ENCODE data around the gene TMEM11. TPM values are rescaled to one million over a fixed set of nuclear protein-coding genes. Genes with fewer than 3 reads are reported as not detected.

Gene TMEM11
- total RNA-seq, 2 donors from 2014 or later: 28.5 to 30.7 TPM

DNA sequence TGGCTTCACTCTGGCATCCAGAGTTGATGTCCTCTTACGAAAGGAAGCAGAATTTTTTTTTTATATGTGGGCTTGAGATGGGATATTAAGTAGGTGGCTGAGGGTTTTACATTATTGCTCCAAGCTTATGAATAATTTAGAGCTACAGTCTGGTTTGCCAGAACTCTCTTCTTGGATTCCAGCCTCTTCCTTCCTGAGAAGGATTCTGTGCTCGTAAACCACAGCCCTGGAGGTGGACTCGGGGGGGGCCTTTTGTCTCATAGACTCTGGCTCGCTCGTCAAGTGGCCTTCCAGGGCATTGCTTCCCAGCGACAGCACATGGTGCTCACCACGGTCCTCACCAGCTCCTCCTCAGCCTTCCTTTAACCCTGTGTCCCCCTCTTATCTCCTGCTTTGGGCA is 43.2 kb downstream of the TMEM11 start:
- intact Hi-C loops (cut with DNase I, micrococcal nuclease): no loop called here
- ATAC-seq (no peak), DNase-seq (no peak)

DNA sequence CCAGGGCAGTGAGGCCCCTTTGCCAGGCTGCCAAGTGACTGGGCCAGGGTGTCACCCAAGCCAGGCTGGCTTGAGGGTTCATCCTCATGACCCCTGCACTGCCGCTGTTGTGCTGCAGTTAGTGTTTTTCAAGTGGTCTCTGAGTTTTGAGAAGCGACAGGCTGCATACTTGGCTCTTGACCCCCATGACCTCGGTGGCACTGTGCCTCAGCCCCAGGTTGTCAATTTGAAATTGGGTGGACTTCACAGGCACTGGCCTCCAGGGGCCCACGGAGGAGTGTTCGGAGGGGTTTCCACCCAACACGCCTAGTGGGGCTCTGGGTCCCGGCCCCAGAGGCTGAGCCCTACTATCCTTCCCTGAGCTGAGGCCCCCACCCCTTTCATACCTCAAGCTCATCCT is 44.5 kb downstream of the TMEM11 start:
- ATAC-seq (no peak), DNase-seq (no peak)
- intact Hi-C loops (cut with DNase I, micrococcal nuclease): no loop called here

DNA sequence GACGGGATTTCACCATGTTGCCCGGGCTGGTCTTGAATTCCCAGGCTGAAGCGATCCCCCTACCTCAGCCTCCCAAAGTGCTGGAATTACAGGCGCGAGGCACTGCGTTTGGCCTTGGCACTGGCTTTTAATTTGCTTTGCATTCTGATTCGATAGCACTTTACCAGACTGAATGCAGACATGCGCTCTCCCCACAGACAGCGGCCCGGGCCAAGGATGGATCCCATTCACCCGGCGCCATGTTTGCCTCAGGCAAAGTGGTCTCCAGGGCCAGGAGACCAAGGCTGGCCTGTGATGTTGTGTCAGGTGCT is 45.5 kb downstream of the TMEM11 start:
- ATAC-seq (no peak), DNase-seq (no peak)
- intact Hi-C loops (cut with DNase I, micrococcal nuclease): no loop called here

DNA sequence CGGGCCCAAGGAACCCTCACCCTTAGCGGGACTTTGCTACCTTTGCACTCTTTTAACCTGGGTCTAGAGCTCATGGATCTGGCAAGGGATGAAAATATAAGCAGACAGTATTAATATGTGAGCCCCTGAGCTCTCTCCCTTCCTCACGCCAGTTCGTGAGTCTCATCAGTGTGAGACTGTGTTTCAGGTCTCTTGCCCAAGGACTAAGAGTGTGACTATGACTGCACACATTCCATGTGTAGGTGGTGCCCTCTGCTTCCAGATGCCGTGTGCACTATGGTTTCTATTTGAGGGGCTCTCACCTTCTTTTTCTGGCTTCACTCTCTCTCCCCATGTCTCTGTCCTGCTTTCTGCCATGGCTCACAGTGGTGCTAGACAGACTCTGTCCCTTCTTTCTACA is 46.7 kb downstream of the TMEM11 start:
- ATAC-seq (no peak), DNase-seq (no peak)
- intact Hi-C loops (cut with DNase I, micrococcal nuclease): no loop called here

DNA sequence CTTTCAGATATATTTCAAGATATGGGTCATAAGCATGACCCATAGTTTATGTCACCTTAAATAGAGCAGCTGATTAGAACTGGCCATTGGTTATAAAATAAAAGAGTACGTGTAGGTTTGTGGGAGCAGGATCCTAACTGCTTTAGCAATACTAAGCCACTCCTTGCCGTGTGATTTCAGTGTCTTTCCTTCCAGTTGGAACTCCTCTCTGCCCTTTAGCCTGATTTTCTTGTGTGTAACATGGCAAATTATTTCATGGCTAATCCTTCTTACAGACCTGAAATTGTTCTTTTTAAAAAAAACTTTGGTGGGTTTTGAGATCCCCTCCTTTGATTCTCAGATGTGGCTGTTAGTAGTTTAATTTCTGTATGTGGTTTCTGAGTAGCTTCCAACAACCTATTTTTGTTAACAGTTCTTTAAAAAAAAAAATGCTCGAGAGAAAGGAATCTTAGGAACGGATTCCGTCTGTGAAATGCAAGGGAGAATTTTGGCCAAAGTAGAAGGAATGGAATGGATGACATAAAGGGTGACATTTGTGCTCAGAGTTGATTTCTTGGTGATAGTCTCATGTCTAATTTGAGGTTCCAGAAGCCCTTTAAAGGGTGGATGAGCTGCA is 47.3 kb downstream of the TMEM11 start:
- DNase-seq: no peak
- ATAC-seq: no peak
- intact Hi-C loops (cut with DNase I, micrococcal nuclease): no loop called here

DNA sequence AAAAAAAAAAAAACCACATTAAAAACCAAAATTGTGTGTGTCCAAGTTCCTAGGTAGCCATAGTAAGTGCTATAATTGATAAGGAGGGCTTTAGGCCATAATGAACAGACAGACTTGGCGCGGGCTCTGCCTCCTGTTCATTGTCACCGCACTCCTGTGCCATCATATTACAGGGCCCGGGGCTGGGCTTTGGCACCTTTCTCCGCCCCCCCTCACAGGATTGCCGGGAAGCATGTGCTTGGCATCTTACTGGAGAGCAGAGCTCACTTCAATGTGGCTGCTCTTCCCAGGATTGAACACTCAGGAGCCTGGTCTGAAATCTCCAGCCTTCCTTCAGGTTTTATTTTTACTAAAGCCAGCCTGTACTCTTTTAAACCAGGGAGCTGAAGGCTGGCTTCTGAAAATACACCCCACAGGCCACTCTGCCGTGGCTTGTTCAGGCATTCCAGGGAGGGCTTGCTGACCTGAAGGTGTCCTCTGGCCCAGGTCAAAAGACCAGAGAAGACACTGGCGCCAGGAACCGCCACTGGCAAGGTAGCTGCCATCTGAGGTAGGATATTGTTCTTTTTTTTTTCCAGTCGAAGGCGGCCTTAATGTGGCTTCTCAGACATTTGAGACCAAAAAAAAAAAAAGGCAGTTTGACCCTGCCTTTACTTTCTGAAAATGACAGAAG is 47.9 kb downstream of the TMEM11 start:
- intact Hi-C loops (cut with DNase I, micrococcal nuclease): no loop called here
- ATAC-seq: no peak
- no peak for DNase-seq

DNA sequence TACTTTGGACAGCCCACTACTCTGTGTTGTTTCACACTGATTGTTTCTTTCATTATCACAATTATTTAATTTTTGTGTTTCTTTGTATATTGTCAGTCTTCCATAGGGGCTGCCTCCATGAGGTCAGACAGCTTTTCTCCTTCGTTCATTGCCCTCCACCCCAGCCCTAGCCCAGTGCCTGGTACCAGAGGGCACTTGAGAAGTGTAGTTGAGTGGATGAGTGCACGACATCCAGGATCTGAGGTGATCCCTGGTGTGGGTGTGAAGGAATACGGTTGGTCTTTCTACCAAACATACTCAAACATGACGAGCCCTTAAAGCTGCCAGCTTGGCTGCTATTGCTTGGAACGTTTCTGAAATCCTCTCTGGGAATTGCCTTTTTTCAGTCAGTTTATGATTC is 49.3 kb downstream of the TMEM11 start:
- intact Hi-C loops (cut with DNase I, micrococcal nuclease): no loop called here
- no peak for DNase-seq
- no peak for ATAC-seq

DNA sequence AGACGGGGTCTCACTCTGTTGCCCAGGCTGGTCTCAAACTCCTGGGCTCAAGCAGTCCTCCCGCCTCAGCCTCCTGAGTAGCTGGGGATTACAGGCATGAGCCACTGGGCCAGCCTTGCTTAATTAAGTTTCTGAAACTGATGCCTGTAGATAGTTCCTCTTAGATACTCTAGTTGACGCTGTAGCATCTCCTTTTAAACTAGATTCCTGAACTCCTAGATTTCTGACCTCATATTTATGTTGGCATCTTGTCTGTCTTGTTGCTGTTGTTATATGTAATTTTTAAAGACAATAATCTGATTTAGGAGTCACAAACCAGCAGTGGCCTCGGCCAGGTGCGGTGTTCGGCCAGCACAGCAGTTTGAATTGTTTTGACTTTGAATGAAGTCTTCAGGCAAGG is 49.7 kb downstream of the TMEM11 start:
- no peak for ATAC-seq
- intact Hi-C loops (cut with DNase I, micrococcal nuclease): no loop called here

DNA sequence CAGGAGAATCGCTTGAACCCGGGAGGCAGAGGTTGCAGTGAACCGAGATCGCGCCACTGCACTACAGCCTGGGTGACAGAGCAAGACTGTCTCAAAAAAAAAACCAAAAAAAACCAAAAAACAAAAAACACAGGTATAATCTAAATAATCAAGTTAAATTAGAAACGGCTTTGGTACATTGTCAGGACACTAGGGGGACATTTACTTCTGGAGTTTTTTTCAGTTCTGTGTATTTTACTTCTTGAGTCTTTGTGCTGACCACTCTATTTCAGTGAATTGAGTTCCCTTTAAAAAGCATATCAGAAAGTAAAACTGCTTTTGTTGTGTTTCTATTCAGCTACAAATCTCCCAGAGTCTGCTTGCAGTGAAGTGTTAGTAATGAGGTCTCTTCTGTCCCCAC is 50.9 kb downstream of the TMEM11 start:
- DNase-seq: no peak
- intact Hi-C loops (cut with DNase I, micrococcal nuclease): no loop called here
- ATAC-seq: no peak

More for the DNA sequence above, 49.7 kb downstream of the TMEM11 start:
- DNase-seq: no peak

DNA sequence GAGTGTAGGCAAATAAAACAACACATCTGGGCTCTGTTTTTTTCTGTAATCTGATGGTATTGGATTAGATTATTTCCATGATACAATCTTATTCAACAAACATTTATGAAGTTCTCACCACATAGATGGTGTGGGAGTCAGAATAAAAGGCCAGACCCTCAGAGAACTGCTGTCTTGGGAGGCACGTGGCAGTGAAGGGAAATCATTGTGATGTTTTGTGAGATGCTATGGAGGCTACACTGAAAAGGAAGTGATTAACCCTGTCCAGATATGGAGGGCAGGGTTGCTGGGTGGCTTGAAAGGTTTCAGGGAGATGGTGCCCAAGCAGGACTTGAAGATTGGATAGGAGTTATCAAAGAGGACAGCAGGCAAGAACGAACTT is 51.6 kb downstream of the TMEM11 start:
- ATAC-seq (no peak), DNase-seq (no peak)
- intact Hi-C loops (cut with DNase I, micrococcal nuclease): no loop called here

DNA sequence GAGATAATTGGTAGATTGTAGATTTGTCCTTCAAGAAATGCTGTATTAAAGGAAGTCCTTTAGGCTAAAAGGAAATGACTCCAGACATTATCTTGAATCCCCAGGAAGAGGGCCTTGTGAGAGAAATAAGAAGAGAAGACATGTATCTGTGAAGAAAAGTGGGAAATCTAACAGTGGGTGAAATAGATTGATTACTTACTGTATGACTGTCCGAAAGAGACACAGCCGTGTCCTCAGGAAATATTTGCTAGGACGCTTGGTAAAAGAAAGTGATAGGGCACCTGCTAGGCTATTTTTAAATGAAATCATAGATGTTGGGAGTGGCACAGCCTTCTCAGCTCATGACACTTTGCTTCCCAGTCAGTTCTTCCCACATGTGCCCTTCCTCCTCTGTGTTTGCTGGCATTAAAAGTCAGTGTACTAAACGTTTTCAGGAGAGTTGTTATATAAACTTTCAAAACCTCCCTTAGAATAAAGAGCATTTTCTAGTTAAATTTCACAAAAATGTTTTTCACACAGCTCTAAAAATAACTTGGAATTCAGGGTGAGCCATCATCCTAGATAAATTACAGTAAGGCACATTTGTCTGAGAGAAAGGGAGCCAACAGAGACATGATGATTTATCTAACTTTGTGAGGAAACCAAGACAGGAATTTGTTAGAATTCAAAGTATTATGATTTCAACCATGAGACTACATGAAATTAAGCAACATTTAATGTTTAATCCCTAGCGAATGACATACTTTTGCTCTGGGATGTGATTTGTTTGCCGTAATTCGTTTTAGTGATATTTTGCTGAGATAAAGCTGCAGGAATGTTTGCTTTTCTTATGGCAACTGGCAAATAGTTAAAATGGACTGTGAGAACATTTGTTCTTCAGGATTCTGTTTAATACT is 52.2 kb downstream of the TMEM11 start:
- intact Hi-C loops (cut with DNase I, micrococcal nuclease): no loop called here
- peak; percentile 78 for ATAC-seq
- no peak for DNase-seq

DNA sequence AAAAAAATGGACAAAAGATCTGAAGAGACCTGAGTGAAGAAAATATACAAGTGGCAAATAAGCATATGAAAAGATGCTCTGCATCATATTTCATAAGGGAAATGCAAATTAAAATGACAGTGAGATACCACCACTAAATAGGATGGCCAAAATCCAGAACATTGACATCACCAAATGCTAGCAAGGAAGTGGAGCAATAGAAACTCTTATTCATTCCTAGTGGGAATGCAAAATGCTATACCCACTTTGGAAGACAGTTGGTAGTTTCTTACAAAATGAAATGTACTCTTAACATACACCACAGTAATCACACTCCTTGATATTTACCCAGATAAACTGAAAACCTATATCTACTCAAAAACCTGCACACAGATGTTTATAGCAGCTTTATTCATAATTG is 53.6 kb downstream of the TMEM11 start:
- ATAC-seq (no peak), DNase-seq (no peak)
- intact Hi-C loops (cut with DNase I, micrococcal nuclease): no loop called here

DNA sequence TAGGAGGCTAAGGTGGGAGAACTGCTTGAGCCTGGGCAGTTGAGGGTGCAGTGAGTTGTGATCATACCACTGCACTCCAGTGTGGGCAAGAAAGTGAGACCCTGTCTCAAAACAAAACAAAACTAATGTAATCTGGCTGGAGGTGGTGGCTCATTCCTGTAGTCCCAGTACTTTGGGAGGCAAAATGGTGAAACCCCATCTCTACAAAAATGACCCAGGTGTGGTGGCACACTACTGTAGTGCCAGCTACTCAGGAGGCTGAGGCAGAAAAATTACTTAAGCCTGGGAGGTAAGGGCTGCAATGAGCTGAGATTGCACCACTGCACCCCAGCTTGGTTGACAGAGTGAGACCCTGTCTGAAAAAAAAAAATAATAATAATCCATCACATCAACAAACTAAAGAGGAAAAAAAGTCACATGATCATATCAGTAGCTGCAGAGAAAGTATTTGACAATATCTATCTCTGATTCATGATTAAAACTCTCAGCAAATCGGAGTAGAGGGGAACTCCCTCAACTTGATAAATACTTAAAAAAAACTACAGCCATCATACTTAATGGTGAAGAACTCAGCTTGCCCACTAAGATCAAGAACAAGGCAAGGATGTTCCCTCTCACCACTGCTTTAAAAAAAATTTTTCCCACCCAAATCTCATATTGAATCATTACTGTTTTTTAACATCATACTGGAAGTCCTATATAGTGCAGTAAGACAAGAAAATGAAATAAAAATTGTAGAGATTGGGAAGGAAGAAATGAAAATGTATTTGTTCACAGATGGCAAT is 56.2 kb downstream of the TMEM11 start:
- intact Hi-C loops (cut with DNase I, micrococcal nuclease): no loop called here
- no peak for DNase-seq
- no peak for ATAC-seq

DNA sequence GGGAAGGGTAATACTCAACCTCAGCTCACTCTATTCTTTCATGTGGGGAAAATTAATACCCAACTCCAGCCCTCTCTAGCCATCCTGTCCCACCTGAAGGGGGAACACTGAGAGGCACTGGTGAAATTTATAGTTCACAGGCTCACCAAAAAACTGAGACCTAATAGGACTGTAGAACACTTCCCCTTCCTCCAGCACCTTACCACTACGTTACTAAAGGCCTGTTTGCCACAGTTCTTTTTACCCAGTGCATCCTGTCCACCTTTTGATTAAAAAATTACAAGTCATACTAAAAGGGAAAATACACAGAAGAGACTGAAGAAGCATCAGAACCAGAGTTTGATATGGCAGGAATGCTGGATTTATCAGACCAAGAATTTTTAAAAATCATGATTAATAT is 61.2 kb downstream of the TMEM11 start:
- no peak for DNase-seq
- ATAC-seq: no peak
- intact Hi-C loops (cut with DNase I, micrococcal nuclease): no loop called here

DNA sequence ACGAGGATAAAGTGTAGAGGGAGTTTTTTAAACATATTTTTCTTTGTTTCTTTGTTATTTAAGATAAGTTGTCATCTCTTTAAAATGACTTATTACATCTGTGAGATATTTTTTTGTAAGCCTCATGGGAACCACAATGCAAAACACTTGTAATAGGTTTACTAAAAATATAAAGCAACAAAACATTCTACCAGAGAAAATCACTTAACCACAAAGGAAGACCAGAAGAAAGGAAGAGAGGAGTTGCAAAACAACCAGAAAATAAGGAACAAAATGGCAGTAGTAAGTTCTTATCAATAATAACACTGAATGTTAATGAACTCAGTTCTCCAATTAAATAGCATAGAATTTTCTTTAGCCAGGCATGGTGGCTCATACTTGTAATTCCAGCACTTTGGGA is 64.3 kb downstream of the TMEM11 start:
- intact Hi-C loops (cut with DNase I, micrococcal nuclease): no loop called here
- DNase-seq (no peak), ATAC-seq (no peak)

Other genes starting within 250 kb of the TMEM11 start
- gene USP22, start 171.2 kb downstream of the TMEM11 start, total RNA-seq: 100 to 1,000 TPM; 145 to 155 TPM
- 10 to 100 TPM; 32.1 to 33.5 TPM for gene DHRS7B, start 87.2 kb downstream of the TMEM11 start, total RNA-seq
- 1 to 10 TPM; 3.1 to 5.6 TPM for gene NATD1, start 39.2 kb upstream of the TMEM11 start, total RNA-seq
- 10 to 100 TPM; 74.2 to 75.8 TPM for gene MAP2K3, start 70.5 kb upstream of the TMEM11 start, total RNA-seq
- gene KCNJ12, start 162.2 kb upstream of the TMEM11 start, total RNA-seq: 1 to 10 TPM in 1 of 2 donors, under 1 TPM in 1; 0.84 to 2.5 TPM